ENCODE data around the gene MYO3B. TPM values are rescaled to one million over a fixed set of nuclear protein-coding genes. Genes with fewer than 3 reads are reported as not detected.

Gene MYO3B
- total RNA-seq, 1 experiment from 2014 or later = 0.04 TPM

DNA sequence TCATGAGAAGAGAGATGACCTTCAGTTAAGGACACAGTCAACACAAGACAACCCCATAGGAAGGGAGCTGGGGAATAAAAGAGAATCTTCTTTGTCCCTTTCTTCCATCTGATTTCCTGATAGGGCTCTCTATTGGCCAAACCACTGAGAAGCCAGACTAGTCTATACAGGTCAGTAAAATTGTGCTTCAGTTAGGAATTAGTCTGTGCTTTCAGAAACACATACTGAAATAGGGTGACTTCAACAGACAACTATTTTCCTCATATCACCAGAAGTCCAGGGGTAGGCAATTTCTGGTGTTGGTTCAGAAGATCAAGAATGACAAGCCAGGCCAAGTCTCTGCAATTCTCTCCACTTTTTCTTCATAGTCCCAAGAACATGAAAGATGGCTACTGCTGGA, 385.5 kb downstream of the MYO3B start:
- Histone ChIP-seq H3K36me3 (no peaks in the 10 kb centered on the region), H3K27ac (no peak overlapping the region), H3K4me3 (no peak overlapping the region), H3K9me3 (replicated peaks) (no peaks in the 10 kb centered on the region), H3K4me1 (peaks cover 6% of the 10 kb centered on the region), H3K27me3 (no peaks in the 10 kb centered on the region)
- DNase-seq = no peak

DNA sequence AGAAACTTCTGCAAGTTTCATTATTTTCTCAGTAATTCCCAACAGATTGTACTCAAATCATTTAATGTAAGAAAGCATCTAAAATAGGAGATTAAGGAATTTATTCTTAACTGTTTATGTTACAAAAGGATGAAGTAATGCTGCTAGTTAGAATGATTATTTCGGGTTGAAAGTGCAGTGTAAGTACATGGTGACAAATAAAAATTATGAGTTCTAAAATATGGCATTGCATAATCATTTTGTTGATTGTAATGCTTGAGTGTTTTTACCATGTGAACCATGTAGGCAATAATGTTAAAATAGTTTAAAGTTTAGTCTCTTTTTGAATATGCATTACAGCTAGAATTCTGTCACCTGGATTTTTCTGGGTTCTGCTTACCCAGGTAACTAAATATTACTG, 388.2 kb downstream of the MYO3B start:
- DNase-seq = no peak
- Histone ChIP-seq H3K36me3 (no peaks in the 10 kb centered on the region), H3K27ac (no peak overlapping the region), H3K4me1 (peaks cover 15% of the 10 kb centered on the region), H3K27me3 (no peaks in the 10 kb centered on the region), H3K9me3 (replicated peaks) (no peaks in the 10 kb centered on the region), H3K4me3 (no peak overlapping the region)

DNA sequence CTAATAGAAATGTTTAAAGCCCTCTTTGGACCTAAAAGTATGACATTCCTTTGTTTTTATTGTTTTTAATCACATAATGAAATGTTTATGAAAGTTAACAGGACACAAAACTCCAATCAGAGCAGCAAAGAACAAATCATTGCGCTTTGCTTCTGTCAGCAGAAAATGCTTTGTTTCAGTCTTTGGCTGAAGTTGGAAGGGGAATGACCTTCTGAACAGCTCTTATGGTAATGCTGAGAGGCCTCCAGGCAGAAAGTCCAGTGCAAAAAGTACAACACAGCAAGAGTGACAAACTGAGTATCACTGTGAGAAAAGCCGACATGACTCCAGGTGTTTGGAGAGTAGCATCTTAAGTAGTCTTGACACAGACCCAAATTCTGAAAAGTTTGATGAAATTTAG, 389.5 kb downstream of the MYO3B start:
- Histone ChIP-seq H3K27ac (no peak overlapping the region), H3K4me1 (peaks cover 15% of the 10 kb centered on the region)

DNA sequence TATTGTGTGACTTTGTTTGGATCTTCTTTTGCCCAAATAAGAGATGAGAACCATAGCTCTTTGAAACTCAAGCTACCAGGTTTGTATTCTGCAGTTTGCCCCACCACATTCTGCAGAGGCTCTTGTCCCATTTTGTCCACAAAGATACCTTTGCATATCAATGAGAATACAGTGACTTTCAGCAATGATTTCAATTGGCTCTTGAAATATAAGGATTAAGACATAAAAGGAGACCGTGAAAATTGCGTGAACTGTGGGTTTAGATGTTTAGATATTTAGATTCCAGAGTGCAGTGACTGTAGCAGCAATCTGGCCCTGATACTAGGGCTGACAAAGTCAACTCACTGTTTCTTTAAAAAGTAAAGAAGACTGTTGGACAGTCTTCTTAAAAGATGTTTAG, 390.6 kb downstream of the MYO3B start:
- Histone ChIP-seq H3K4me3 (no peak overlapping the region), H3K4me1 (peaks cover 15% of the 10 kb centered on the region), H3K36me3 (no peaks in the 10 kb centered on the region), H3K27me3 (no peaks in the 10 kb centered on the region), H3K9me3 (replicated peaks) (no peaks in the 10 kb centered on the region), H3K27ac (peak overlapping the region; percentile 39)
- DNase-seq = peak; percentile 9 to 62

More for the DNA sequence above, 389.5 kb downstream of the MYO3B start:
- H3K27me3 ChIP-seq = no peaks in the 10 kb centered on the region
- no peaks in the 10 kb centered on the region for H3K9me3 ChIP-seq (replicated peaks)
- no peaks in the 10 kb centered on the region for H3K36me3 ChIP-seq
- no peak for DNase-seq
- H3K4me3 ChIP-seq = no peak overlapping the region

DNA sequence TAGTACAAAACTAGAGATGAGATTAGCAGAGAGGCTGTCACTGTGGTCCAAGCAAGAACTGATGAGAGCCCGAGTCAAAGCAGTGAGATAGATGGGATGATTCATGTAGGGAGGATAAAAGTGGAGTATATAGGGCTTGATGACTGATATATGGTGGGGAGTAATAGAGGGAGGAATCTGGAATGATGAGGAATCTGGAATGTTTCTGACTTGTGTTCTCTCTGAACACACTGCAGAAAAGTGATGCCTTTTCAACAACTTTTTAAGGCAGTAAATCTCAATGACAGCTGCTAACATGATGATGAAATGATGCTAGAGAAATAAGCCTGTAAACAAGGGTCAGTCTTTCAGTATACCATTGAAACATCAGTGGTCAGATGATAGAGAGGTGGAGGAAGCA, 393.7 kb downstream of the MYO3B start:
- Histone ChIP-seq H3K4me1 (peaks cover 15% of the 10 kb centered on the region), H3K27me3 (no peaks in the 10 kb centered on the region), H3K36me3 (no peaks in the 10 kb centered on the region), H3K9me3 (replicated peaks) (no peaks in the 10 kb centered on the region), H3K4me3 (no peak overlapping the region), H3K27ac (no peak overlapping the region)
- no peak for DNase-seq

DNA sequence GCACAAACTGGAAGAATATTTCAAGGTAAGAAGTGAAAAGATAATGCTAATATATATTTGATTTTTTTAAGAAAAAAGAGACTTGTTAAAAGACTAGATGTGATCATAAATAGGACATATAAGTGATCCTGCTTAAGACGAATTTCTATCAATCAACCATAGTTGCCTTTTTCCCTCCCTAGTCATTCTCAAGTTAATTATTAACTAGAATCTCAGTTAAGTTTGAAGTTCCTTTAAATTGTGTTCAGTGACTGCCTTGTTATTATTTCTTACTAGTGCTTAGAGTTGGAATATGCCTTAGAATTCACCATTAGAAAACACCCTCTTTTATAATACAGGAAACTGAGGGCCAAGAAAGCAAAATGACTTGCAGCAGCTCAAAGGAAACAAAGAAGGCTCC, 395.7 kb downstream of the MYO3B start:
- Histone ChIP-seq H3K27ac (no peak overlapping the region), H3K4me1 (peaks cover 6% of the 10 kb centered on the region), H3K4me3 (no peak overlapping the region), H3K27me3 (no peaks in the 10 kb centered on the region), H3K36me3 (no peaks in the 10 kb centered on the region), H3K9me3 (replicated peaks) (no peaks in the 10 kb centered on the region)
- DNase-seq = no peak

DNA sequence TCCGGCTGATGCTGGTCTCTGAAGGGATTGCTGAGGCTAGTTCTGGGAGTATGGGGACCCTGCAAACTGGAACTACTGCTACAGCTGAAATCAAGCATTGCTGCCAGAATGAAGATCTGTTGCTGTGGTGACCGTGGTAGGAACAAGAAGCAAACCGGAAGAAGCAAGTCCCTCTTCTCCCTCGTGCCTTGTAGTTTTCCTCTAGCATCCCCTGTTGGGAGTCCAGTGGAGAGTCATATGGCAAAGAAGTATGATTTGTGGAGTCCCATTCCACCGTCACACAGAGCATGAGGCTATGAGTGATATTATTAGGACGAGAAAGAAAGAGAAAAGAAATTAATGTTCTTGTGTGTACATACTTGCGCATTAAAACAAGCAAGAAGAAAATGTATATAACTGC, 398.3 kb downstream of the MYO3B start:
- Histone ChIP-seq H3K9me3 (replicated peaks) (no peaks in the 10 kb centered on the region), H3K27me3 (no peaks in the 10 kb centered on the region), H3K36me3 (no peaks in the 10 kb centered on the region), H3K4me3 (no peak overlapping the region), H3K27ac (no peak overlapping the region), H3K4me1 (no peaks in the 10 kb centered on the region)
- DNase-seq = no peak

DNA sequence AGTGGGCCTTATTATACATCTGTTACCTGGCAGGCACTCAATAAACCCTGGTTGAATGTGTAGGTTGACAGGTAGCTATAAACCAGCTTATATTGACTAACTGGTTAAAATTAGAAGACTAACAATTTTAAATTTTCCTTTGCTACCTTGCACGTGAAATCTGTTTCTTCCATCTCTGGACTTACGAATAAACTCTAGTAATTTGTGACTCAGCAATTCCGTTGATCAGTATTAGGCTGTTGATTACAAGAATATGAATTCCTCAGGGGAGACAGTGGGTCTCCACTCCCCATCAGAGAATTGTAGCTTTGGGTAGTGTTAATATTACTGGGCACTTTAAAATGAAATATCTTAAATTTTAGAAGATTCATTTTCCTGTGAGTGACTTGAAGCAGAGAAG, 399.4 kb downstream of the MYO3B start:
- DNase-seq = no peak
- no peaks in the 10 kb centered on the region for H3K36me3 ChIP-seq
- H3K27me3 ChIP-seq = no peaks in the 10 kb centered on the region
- no peak overlapping the region for H3K27ac ChIP-seq
- H3K9me3 ChIP-seq (replicated peaks) = no peaks in the 10 kb centered on the region
- H3K4me3 ChIP-seq = no peak overlapping the region
- H3K4me1 ChIP-seq = no peaks in the 10 kb centered on the region

DNA sequence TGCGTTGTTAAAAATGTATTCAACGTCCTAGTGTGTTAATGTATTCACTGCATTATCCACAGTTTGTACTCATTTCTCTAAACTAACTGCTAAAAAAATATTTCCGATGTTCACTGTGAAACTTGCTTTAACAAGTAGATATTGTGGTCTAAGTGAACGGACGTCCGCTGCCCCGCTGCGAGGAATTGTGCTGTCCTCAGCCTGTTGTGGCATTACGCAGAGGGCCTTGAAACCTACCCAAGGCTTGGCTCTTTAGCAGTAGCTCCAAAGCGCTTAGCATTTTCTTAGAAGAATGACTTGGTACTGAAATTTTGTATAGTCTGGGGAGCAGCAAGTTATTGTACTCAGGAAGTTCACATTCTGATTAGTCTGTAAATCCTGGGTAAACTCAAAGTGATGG, 400.7 kb downstream of the MYO3B start:
- H3K9me3 ChIP-seq (replicated peaks) = no peaks in the 10 kb centered on the region
- no peaks in the 10 kb centered on the region for H3K36me3 ChIP-seq
- H3K27ac ChIP-seq = no peak overlapping the region
- H3K4me3 ChIP-seq = no peak overlapping the region
- H3K4me1 ChIP-seq = no peaks in the 10 kb centered on the region
- no peak for DNase-seq
- H3K27me3 ChIP-seq = no peaks in the 10 kb centered on the region

DNA sequence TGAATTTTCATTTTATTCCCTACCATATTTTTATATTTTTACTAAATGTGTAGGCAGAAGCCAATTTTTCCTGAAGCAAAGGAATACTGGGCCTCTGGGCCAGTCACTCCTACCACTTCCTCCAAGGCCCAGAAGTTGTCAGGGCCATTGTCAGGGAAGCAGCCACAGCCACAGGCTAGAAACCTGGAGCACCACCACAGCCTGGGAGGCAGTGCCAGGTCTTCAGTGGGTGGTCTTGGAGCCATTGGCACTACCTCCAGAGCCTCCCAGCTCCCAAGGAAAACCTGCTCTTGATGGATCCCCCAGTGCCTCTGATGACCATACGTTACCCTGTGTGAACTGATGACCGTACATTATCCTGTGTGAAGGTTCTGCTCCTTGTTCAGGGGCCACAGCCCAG, 401.6 kb downstream of the MYO3B start:
- no peaks in the 10 kb centered on the region for H3K36me3 ChIP-seq
- H3K4me1 ChIP-seq = no peaks in the 10 kb centered on the region
- H3K4me3 ChIP-seq = no peak overlapping the region
- no peaks in the 10 kb centered on the region for H3K27me3 ChIP-seq
- no peak for DNase-seq
- H3K27ac ChIP-seq = no peak overlapping the region
- H3K9me3 ChIP-seq (replicated peaks) = no peaks in the 10 kb centered on the region

DNA sequence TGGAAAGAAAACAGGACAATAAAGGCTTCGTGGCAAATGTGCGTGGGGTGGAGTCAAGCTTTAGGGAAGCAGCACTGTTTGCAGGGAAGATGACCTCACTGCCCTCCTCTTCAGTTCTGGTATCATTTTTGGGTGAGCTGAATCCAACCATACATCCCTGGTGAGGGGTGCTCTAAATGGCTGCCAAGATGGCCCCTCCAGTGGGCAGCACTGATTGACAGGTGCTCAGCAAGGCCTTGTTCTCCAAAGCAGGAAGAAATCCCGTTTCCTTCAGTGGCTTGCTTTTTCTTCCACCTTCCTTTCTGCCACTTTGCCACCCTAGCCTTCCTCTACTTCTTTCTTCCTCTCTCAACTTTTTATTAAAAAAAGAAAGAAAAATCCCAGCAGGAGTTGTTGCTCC, 404.4 kb downstream of the MYO3B start:
- no peaks in the 10 kb centered on the region for H3K27me3 ChIP-seq
- H3K4me3 ChIP-seq = no peak overlapping the region
- H3K27ac ChIP-seq = no peak overlapping the region
- no peaks in the 10 kb centered on the region for H3K4me1 ChIP-seq
- no peaks in the 10 kb centered on the region for H3K9me3 ChIP-seq (replicated peaks)
- no peak for DNase-seq
- no peaks in the 10 kb centered on the region for H3K36me3 ChIP-seq

DNA sequence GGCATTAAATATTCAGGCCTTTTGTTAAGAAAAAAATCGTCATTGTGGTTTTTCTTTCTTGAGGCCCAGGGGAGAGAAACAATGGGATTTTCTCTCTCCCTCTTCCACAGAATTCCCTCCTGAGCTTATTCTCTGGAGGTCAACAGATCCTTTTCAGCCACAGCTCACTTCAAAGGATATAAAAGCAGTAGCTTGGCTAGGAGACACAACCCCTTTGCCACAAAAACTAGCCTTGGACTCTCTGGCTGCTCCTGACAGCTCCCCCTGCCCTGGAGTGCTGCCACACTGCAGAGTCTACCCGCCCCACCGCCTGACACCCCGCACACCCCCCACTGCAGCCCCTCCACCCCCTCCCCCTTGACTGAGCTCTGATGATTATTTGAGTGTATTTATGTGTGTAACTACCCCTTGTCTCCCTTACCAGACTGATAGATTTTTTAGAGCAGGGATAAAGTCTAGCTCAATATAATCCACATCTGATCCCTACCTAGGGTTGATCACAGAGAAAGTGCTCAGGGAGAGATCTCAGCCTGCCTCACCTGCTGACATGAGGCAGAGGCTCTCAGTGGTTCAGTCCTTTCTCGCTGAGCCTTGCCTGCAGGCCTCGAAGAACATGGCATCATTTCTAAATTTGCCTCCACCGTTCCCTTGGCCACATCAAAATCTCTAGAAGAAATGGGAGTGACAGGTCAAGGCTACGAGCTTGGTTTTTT, 405.0 kb downstream of the MYO3B start:
- H3K4me1 ChIP-seq = no peaks in the 10 kb centered on the region
- H3K9me3 ChIP-seq (replicated peaks) = no peaks in the 10 kb centered on the region; the same call in 1 of the 2 replicates
- peak in 1 of 2 experiments; percentile 43 for DNase-seq
- H3K4me3 ChIP-seq = no peak overlapping the region
- H3K36me3 ChIP-seq = no peaks in the 10 kb centered on the region
- H3K27ac ChIP-seq = no peak overlapping the region
- no peaks in the 10 kb centered on the region for H3K27me3 ChIP-seq

DNA sequence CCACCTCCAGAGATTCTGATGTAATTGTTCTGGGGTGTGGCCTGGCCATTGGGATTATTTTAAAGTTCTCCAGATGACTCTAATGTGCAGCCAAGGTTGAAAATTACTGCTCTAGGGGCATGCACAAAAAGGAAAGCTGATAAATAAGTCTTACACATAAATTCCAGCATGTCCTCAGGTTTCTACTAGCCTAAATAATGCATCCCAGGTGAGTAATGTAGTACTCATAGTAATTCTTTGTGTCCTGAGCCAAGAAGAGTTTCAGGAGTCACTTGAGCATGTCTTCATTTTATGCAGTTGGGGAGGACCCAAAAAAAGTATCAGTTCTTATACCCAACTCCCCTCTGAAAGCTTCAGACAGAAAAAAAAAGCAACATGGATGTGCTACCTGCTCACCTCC, 407.1 kb downstream of the MYO3B start:
- no peak for DNase-seq
- Histone ChIP-seq H3K27ac (no peak overlapping the region), H3K4me3 (no peak overlapping the region), H3K36me3 (no peaks in the 10 kb centered on the region), H3K9me3 (replicated peaks) (no peaks in the 10 kb centered on the region; the same call in 1 of the 2 replicates), H3K4me1 (no peaks in the 10 kb centered on the region), H3K27me3 (no peaks in the 10 kb centered on the region)

DNA sequence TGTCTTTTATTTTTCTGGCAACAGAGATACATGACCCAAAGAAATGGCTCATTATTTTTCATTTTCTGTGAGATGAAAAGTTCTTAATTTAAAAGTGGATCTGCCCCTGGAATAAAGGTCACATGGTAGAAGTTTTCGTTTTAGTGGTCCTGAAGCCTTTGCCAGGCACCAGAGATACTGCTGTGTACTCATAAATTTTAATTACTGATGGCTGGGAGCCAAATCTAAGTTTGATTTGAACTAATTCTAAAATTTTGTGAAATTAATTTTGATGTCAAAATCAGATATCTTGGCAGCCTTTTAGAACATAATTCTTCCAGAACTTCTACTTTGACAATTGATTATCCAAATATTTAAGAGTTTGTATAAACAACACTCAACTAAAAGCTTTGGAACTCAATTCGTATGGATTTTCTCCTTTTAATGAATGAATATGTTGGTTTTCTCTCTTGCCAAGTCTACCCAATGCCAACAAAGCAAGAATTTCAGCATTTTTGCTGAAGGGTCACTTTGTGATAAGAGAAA, 408.7 kb downstream of the MYO3B start:
- Histone ChIP-seq H3K4me3 (no peak overlapping the region), H3K4me1 (no peaks in the 10 kb centered on the region), H3K27ac (no peak overlapping the region), H3K27me3 (no peaks in the 10 kb centered on the region), H3K9me3 (replicated peaks) (no peaks in the 10 kb centered on the region; the same call in 1 of the 2 replicates), H3K36me3 (no peaks in the 10 kb centered on the region)
- DNase-seq = no peak

DNA sequence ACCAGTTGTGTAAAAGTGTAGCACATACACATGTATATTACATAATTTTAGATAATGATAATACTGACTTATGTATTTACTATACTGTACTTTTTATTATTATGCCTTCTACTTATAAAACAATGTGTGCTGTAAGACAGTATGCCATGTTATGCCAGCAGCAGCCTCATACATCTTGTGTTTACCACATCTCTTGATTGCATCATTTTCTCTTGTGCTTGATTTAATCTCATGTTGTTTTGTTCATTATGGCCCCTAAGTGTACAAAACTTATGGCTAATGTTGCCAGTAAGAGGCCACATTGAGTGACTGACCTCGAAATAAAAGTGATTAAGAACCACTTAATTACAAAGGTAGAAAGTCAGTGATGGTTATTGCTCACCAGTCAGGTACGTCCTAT, 409.2 kb downstream of the MYO3B start:
- Histone ChIP-seq H3K4me3 (no peak overlapping the region), H3K27me3 (no peaks in the 10 kb centered on the region), H3K27ac (no peak overlapping the region), H3K36me3 (no peaks in the 10 kb centered on the region), H3K9me3 (replicated peaks) (no peaks in the 10 kb centered on the region; the same call in 1 of the 2 replicates), H3K4me1 (no peaks in the 10 kb centered on the region)
- no peak for DNase-seq

DNA sequence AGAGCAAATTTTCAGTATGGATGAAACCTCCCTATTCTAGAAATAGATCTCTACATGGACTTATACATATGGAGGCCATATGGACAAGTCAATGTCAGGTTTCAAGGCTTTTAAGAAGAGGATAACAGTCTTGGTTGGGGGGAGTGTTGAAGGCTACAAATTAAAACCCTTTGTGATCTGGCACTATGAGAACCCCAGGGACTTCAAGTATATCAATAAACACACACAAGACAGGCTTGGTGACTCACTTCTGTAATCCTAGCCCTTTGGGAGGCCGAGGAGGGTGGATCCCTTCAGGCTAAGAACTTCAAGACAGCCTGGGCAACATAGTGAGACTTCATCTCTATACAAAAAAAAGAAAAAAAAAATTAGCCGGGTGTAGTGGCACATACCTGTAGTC, 410.0 kb downstream of the MYO3B start:
- H3K27me3 ChIP-seq = no peaks in the 10 kb centered on the region
- H3K9me3 ChIP-seq (replicated peaks) = no peaks in the 10 kb centered on the region; the same call in 1 of the 2 replicates
- DNase-seq = no peak
- H3K27ac ChIP-seq = no peak overlapping the region
- no peaks in the 10 kb centered on the region for H3K36me3 ChIP-seq
- no peaks in the 10 kb centered on the region for H3K4me1 ChIP-seq
- H3K4me3 ChIP-seq = no peak overlapping the region
